CD8-positive, alpha-beta memory T cell (primary cell): ENCODE measurements around the gene CLSTN3. TPM values are rescaled to one million over a fixed set of nuclear protein-coding genes. Genes with fewer than 3 reads are reported as not detected.

ENCODE experiments used
- CTCF ChIA-PET: fragments of 350-600 bp; sonication (Branson Sonifier 250); formaldehyde crosslinking; loops from one replicate; lab custom pipeline; 2021; ENCODE audit warnings: antibody characterized with exemption; lab: Charles Lee
- POLR2A ChIA-PET: fragments of 350-600 bp; sonication (Branson Sonifier 250); formaldehyde crosslinking; loops from one replicate; lab custom pipeline; 2021; ENCODE audit warnings: antibody characterized with exemption; lab: Charles Lee
- DNase-seq, 5 donors: peaks; one replicate each; pipeline versions ENCODE4 v3.0.0 to v3.0.0-alpha.2; 2020 to 2022; ENCODE audit warnings: mixed read lengths in 1 of 5
- H3K27ac ChIP-seq: one replicate; pipeline ENCODE4 v1.7.0; 2013; ENCODE audit warnings: low read depth, mild to moderate bottlenecking, low read length, moderate library complexity
- H3K27me3 ChIP-seq: 2 replicates; pipeline ENCODE4 v1.7.0; 2013; ENCODE audit warnings: low read length, mild to moderate bottlenecking; ENCODE audit not compliant: insufficient read depth, poor library complexity, severe bottlenecking
- H3K36me3 ChIP-seq: 2 replicates; pipeline ENCODE4 v1.7.0; 2013; ENCODE audit warnings: mild to moderate bottlenecking, low read length, moderate library complexity; ENCODE audit not compliant: insufficient read depth
- H3K4me1 ChIP-seq: 2 replicates; pipeline ENCODE4 v1.7.0; 2013; ENCODE audit warnings: mild to moderate bottlenecking, low read length, moderate library complexity; ENCODE audit not compliant: insufficient read depth
- H3K4me3 ChIP-seq: 2 replicates; pipeline ENCODE4 v1.7.0; 2013; ENCODE audit warnings: mild to moderate bottlenecking, low read length
- H3K9me3 ChIP-seq: 2 replicates; pipeline ENCODE4 v1.7.0; 2013; ENCODE audit warnings: mild to moderate bottlenecking, low read length
- H3K27ac Mint-ChIP-seq, 8 donors: one replicate each; pipeline ENCODE4 v1.8.0; 2020 to 2021; ENCODE audit warnings: mixed read lengths in 8 of 8, mild to moderate bottlenecking in 6 of 8, inconsistent platforms in 3 of 8, moderate library complexity in 3 of 8
- H3K27me3 Mint-ChIP-seq, 2 donors: one replicate each; pipeline ENCODE4 v1.8.0; 2020 to 2021; ENCODE audit warnings: mixed read lengths in 2 of 2, mild to moderate bottlenecking in 1 of 2, moderate library complexity in 1 of 2
- H3K36me3 Mint-ChIP-seq, 3 donors: one replicate each; pipeline ENCODE4 v1.8.0; 2020 to 2021; ENCODE audit warnings: mixed read lengths in 3 of 3, inconsistent platforms in 1 of 3, mild to moderate bottlenecking in 1 of 3
- H3K4me1 Mint-ChIP-seq, 3 donors: one replicate each; pipeline ENCODE4 v1.8.0; 2020 to 2021; ENCODE audit warnings: mixed read lengths in 3 of 3, inconsistent platforms in 1 of 3, mild to moderate bottlenecking in 1 of 3
- H3K4me3 Mint-ChIP-seq, 7 donors: one replicate each; pipeline ENCODE4 v1.8.0; 2020 to 2021; ENCODE audit warnings: mixed read lengths in 7 of 7, mild to moderate bottlenecking in 6 of 7, moderate library complexity in 4 of 7, inconsistent platforms in 2 of 7
- H3K9me3 Mint-ChIP-seq, 5 donors: one replicate each; pipeline ENCODE4 v1.8.0; 2020 to 2022; ENCODE audit warnings: mixed read lengths in 5 of 5, mild to moderate bottlenecking in 3 of 5, moderate library complexity in 2 of 5, inconsistent platforms in 1 of 5
- polyA plus RNA-seq: library from polyadenylated mRNA; unstranded; fragments of 300-500 nt; fragmentation: Illumina TruSeq; gene quantifications from one replicate; pipeline ENCODE4 v1.2.3, GENCODE V29; 2021
- total RNA-seq, 2 experiments: library from RNA; stranded (reverse); gene quantifications; one replicate each; pipeline ENCODE4 v1.2.3, GENCODE V29; 2021

The CLSTN3 gene
- total and polyA plus RNA-seq, 3 experiments from 2014 or later: 7.7 to 17.7 (median 16.5) TPM

DNA sequence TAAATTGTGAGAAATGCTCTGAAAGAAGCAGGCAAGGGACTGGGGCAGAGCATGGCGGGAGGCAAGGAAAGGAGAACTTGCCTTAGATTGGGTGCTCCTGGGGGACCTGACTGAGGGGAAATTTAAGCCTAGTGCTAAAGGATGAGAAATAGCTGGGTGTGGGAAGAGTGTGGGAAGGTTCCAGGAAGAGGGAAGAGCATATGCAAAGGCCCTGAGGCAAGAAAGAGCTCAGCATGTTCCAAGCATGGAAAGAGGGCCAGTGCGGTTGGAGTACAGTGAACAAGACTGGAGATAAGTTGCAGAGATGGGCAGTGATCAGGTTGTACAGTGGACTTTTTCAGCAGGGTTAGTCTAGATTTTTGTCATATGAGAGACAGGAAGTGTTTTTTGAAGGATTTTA lies 9.0 kb downstream of the CLSTN3 start:
- Histone ChIP-seq H3K36me3 (peaks cover 8% of the 10 kb centered on the region), H3K9me3 (no peaks in the 10 kb centered on the region), H3K4me3 (no peak overlapping the region), H3K27ac (no peak overlapping the region), H3K27me3 (no peaks in the 10 kb centered on the region), H3K4me1 (no peaks in the 10 kb centered on the region)
- H3K27ac Mint-ChIP-seq: peak overlapping the region in 4 of 8 donors; percentile 3 to 56 (median 26)
- ChIA-PET POLR2A (no interaction called here), CTCF (no interaction called here)
- peaks cover 5 to 91% (median 36%) of the 10 kb centered on the region in 3 donors for H3K36me3 Mint-ChIP-seq
- H3K4me1 Mint-ChIP-seq: peaks cover 0 to 10% (median 3%) of the 10 kb centered on the region in 3 donors
- H3K9me3 Mint-ChIP-seq: no peaks in the 10 kb centered on the region
- no peaks in the 10 kb centered on the region for H3K27me3 Mint-ChIP-seq
- no peak for DNase-seq
- H3K4me3 Mint-ChIP-seq: no peak overlapping the region

DNA sequence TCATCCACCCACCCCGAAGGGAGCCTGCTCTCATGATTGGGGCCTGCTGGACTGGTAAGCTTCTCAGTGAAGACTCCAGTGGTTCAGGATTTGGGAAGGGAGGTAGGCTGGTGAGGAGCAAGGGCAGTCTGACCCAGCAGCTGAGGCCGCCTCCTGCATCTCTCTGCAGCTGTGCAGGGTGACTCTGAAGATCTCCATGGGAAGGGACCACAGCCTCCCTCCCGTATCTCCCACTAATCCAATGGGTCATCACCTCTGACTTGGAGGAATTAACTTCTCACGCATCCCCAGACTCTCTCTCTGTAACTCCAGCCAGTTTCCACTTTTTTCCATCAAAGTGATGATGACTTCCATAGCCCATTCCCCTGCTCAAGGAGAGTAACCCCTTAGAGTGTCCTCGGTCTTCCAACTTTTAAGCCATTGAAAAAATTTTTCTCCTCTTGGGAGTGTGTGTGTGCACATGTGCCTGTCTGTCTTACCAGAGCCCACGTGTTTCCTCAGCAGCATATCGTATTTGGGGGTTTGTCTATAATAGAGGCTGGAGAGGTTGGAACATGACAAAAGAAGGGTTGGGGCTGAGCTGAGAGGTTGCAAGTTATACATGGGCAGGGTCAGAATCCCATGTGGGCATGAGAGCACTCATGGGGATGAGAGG lies 11.3 kb downstream of the CLSTN3 start:
- H3K36me3 Mint-ChIP-seq: peaks cover 5 to 87% (median 31%) of the 10 kb centered on the region in 3 donors
- peaks cover 1 to 10% (median 3%) of the 10 kb centered on the region in 3 donors for H3K4me1 Mint-ChIP-seq
- H3K4me3 Mint-ChIP-seq: no peak overlapping the region
- H3K27me3 Mint-ChIP-seq: no peaks in the 10 kb centered on the region
- H3K4me3 ChIP-seq: no peak overlapping the region
- H3K9me3 ChIP-seq: no peaks in the 10 kb centered on the region
- POLR2A ChIA-PET: no interaction called here
- H3K27me3 ChIP-seq: no peaks in the 10 kb centered on the region
- DNase-seq: no peak
- H3K9me3 Mint-ChIP-seq: no peaks in the 10 kb centered on the region
- no peaks in the 10 kb centered on the region for H3K4me1 ChIP-seq
- H3K27ac ChIP-seq: no peak overlapping the region
- H3K36me3 ChIP-seq: peaks cover 8% of the 10 kb centered on the region
- H3K27ac Mint-ChIP-seq: peak overlapping the region in 3 of 8 donors; percentile 0 to 81 (median 80)
- CTCF ChIA-PET: interaction anchor here (0.6 to 1.9 kb wide), 7 partner anchors 8 to 437 kb away, joined by 3 to 6 read pairs (median 3); partner anchors contain the start of gene PEX5

DNA sequence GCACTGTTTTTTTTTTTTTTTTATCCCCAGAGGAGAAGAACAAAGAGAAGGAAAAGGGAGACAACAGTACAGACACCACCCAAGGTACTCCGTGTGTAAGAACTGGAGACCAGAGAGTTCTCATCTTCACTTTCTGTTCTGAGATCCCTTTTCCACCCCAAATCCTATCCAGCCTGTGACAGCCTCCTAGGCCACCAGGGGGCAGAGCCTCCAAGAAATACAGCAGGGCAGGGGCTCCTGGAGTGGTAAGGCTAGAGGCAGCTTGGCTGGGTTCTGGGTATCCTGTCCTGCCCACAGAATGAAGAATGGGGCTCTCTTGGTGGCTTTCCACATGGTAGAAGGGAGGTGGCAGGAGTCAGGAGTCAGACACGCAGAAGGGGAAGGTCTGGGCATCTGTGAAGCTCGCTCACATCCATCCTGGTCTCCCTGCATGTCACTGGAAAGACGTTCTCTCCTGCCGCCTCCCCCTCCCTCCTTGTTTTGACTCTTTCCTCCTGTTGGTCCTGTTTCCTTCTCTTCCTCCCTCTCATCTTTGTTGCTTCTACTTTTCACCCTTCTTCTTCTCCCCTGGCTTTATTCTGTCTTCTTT lies 12.0 kb downstream of the CLSTN3 start:
- Histone ChIP-seq H3K4me1 (no peaks in the 10 kb centered on the region), H3K9me3 (no peaks in the 10 kb centered on the region), H3K27ac (no peak overlapping the region), H3K27me3 (no peaks in the 10 kb centered on the region), H3K36me3 (peaks cover 8% of the 10 kb centered on the region), H3K4me3 (no peak overlapping the region)
- peaks cover 1 to 10% (median 3%) of the 10 kb centered on the region in 3 donors for H3K4me1 Mint-ChIP-seq
- CTCF ChIA-PET: interaction anchor here (0.6 to 1.2 kb wide), 5 partner anchors 7 to 436 kb away, joined by 3 to 5 read pairs (median 3); no protein-coding TSS in a partner anchor
- no peaks in the 10 kb centered on the region for H3K27me3 Mint-ChIP-seq
- H3K4me3 Mint-ChIP-seq: peak overlapping the region in 1 of 7 donors; percentile 17
- POLR2A ChIA-PET: no interaction called here
- no peaks in the 10 kb centered on the region for H3K9me3 Mint-ChIP-seq
- peak overlapping the region in 1 of 8 donors; percentile 13 for H3K27ac Mint-ChIP-seq
- peak; percentile 13 to 64 (median 38) for DNase-seq
- peaks cover 5 to 87% (median 35%) of the 10 kb centered on the region in 3 donors for H3K36me3 Mint-ChIP-seq

DNA sequence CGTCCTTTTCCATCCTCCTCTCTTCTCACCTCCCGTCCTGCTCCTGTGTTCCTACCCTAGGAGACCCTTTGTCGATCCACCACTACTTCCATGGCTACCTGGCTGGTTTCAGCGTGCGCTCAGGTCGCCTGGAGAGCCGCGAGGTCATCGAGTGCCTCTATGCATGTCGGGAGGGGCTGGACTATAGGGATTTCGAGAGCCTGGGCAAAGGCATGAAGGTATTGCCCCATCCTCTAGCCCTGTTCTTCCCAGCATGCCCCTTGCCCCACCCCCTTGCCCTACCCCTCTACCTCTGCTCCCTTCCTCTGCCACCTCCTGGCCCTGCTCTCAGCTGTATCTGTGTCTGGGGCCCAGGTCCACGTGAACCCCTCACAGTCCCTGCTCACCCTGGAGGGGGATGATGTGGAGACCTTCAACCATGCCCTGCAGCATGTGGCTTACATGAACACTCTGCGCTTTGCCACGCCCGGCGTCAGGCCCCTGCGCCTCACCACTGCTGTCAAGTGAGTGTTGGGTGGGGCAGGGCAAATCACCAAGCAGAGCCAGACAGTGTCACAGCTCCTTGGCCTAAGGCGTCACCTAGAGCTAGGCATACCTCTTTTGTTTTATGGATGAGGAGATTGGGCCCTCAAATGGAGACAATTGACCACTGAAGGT lies 12.8 kb downstream of the CLSTN3 start:
- H3K27me3 ChIP-seq: no peaks in the 10 kb centered on the region
- POLR2A ChIA-PET: no interaction called here
- H3K4me3 ChIP-seq: no peak overlapping the region
- Mint-ChIP-seq H3K4me3 (peak overlapping the region in 1 of 7 donors; percentile 17), H3K9me3 (no peaks in the 10 kb centered on the region), H3K27me3 (no peaks in the 10 kb centered on the region), H3K27ac (no peak overlapping the region), H3K4me1 (peaks cover 1 to 6% (median 3%) of the 10 kb centered on the region in 3 donors), H3K36me3 (peaks cover 5 to 82% (median 31%) of the 10 kb centered on the region in 3 donors)
- H3K27ac ChIP-seq: no peak overlapping the region
- H3K9me3 ChIP-seq: no peaks in the 10 kb centered on the region
- peaks cover 8% of the 10 kb centered on the region for H3K36me3 ChIP-seq
- DNase-seq: no peak
- no peaks in the 10 kb centered on the region for H3K4me1 ChIP-seq
- CTCF ChIA-PET: interaction anchor here (0.6 to 1.2 kb wide), 3 partner anchors 10 to 52 kb away, joined by 3 read pairs; no protein-coding TSS in a partner anchor

DNA sequence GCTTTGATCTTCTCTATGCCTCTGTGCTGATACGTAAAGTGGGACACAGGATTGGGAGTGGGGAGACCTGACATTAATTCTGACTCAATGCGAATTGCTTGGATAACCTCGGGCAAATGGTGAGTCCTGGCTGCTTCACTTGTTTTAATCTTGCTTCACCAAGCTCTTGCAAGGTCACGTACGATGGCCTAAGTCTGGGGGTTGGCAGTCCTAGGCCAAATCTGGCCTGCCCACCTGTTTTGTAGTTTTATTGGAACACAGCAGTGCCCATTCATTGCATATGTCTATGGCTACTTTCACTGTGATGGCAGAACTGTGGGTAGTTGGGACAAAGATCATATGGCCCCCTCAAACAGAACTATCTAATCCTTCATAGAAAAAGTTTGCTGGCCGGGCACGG lies 13.4 kb downstream of the CLSTN3 start:
- DNase-seq: no peak
- no peaks in the 10 kb centered on the region for H3K27me3 Mint-ChIP-seq
- peaks cover 1 to 6% (median 3%) of the 10 kb centered on the region in 3 donors for H3K4me1 Mint-ChIP-seq
- Histone ChIP-seq H3K9me3 (no peaks in the 10 kb centered on the region), H3K27me3 (no peaks in the 10 kb centered on the region), H3K4me3 (no peak overlapping the region), H3K27ac (no peak overlapping the region), H3K36me3 (peaks cover 14% of the 10 kb centered on the region), H3K4me1 (no peaks in the 10 kb centered on the region)
- ChIA-PET POLR2A (no interaction called here), CTCF (interaction anchor here (1.2 to 1.7 kb wide), 3 partner anchors 10 to 272 kb away, joined by 3 to 4 read pairs (median 4); no protein-coding TSS in a partner anchor)
- no peaks in the 10 kb centered on the region for H3K9me3 Mint-ChIP-seq
- H3K36me3 Mint-ChIP-seq: peaks cover 5 to 82% (median 29%) of the 10 kb centered on the region in 3 donors
- H3K4me3 Mint-ChIP-seq: no peak overlapping the region
- H3K27ac Mint-ChIP-seq: peak overlapping the region in 1 of 8 donors; percentile 10

DNA sequence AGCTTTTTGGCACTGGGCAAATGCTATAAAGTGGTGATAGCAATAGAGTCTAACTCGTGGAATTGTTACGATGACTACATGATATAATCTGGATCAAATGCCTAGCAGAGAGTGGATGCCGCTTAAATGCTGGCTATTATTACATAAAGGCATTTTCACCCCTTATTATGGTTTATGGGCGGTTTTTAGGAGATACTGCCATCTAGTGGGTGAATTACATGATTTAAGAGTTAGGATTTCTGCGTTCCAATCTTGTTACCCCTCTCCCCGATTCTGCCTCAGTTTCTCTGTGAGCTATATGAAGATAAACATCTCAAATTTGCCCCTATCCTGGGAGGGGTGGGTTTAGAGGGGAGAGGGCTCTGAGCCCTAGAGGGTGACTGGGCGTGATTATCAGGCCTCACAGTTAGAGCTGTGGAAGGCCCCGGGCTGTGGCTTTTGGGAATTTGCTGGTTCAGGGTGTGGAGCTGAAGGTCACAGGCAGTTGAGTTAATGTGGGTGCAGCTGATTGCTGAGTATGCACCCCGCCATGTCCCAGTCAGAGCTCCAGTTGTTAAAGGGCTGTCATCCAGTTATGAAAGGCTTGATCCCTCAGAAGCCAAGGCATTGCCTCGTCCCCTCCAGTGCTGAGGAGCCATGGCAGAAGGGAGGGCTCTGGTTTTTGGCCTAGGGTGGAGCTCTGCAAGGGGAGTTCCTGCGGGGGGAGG lies 14.4 kb downstream of the CLSTN3 start:
- peaks cover 22% of the 10 kb centered on the region for H3K36me3 ChIP-seq
- H3K36me3 Mint-ChIP-seq: peaks cover 0 to 84% (median 27%) of the 10 kb centered on the region in 3 donors
- peak in 2 of 5 donors; percentile 13 to 17 for DNase-seq

DNA sequence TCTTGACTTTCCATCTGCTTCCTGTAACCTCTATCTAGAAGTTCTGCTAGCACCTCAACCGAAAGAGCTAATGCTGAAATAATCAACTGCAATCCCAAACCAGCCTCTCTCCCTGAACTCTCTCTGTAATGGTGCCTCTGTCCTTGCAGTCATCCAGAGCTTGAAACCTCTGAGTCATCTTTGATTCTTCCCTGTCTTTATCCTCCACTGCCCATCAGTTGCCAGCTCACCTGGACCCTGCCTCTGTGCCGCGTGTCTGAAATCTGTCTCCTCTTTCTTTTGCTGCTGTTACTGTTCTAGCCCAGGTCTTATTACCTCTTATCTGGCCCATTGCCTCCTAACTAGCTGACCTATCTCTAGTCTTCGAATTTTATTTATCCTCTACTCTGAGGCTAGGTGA lies 15.5 kb downstream of the CLSTN3 start:
- no peaks in the 10 kb centered on the region for H3K27me3 Mint-ChIP-seq
- Histone ChIP-seq H3K4me1 (no peaks in the 10 kb centered on the region), H3K9me3 (no peaks in the 10 kb centered on the region), H3K4me3 (no peak overlapping the region), H3K36me3 (peaks cover 22% of the 10 kb centered on the region), H3K27me3 (no peaks in the 10 kb centered on the region), H3K27ac (no peak overlapping the region)
- CTCF ChIA-PET: interaction anchor here (0.9 to 1.8 kb wide), 8 partner anchors 7 to 202 kb away, joined by 3 to 9 read pairs (median 4); partner anchors contain the start of genes C12orf57, C1R, C1RL and RNU7-1
- H3K27ac Mint-ChIP-seq: peak overlapping the region in 1 of 8 donors; percentile 89
- H3K4me1 Mint-ChIP-seq: peaks cover 3 to 6% (median 3%) of the 10 kb centered on the region in 3 donors
- no peak for DNase-seq
- POLR2A ChIA-PET: no interaction called here
- peaks cover 0 to 86% (median 28%) of the 10 kb centered on the region in 3 donors for H3K36me3 Mint-ChIP-seq
- no peaks in the 10 kb centered on the region for H3K9me3 Mint-ChIP-seq
- H3K4me3 Mint-ChIP-seq: no peak overlapping the region

More for the DNA sequence above, 14.4 kb downstream of the CLSTN3 start:
- no peaks in the 10 kb centered on the region for H3K27me3 Mint-ChIP-seq
- H3K9me3 Mint-ChIP-seq: no peaks in the 10 kb centered on the region
- H3K4me1 Mint-ChIP-seq: peaks cover 1 to 6% (median 3%) of the 10 kb centered on the region in 3 donors
- Histone ChIP-seq H3K4me3 (no peak overlapping the region), H3K27me3 (no peaks in the 10 kb centered on the region), H3K27ac (no peak overlapping the region), H3K4me1 (no peaks in the 10 kb centered on the region), H3K9me3 (no peaks in the 10 kb centered on the region)
- no peak overlapping the region for H3K4me3 Mint-ChIP-seq
- CTCF ChIA-PET: interaction anchor here (0.7 to 1.8 kb wide), 11 partner anchors 9 to 273 kb away, joined by 3 to 9 read pairs (median 4); partner anchors contain the start of genes C12orf57, C1R, C1RL and RNU7-1
- POLR2A ChIA-PET: no interaction called here
- peak overlapping the region in 1 of 8 donors; percentile 75 for H3K27ac Mint-ChIP-seq
